HCT116 (cell line): Measurements from ENCODE around the gene UNK. TPM values are rescaled to one million over a fixed set of nuclear protein-coding genes. Genes with fewer than 3 reads are reported as not detected.

Experiments used
- ATAC-seq: fragments of 200-7000 bp; cut with Tn5 transposase; 2 replicates; pipeline ENCODE4 v1.9.1; 2020; ENCODE audit warnings: mild to moderate bottlenecking, moderate library complexity
- BruUV-seq: library from RNA; stranded (reverse); fragments of 400-500 nt; replicated peaks from 2 replicates; lab custom pipeline; 2021; lab: Mats Ljungman, UMichigan
- CTCF ChIA-PET: fragments of 300-600 bp; sonication (Branson Sonifier 250); formaldehyde crosslinking; loops from one replicate; lab custom pipeline; 2021; ENCODE audit warnings: antibody characterized with exemption; lab: Charles Lee
- POLR2A ChIA-PET: fragments of 300-600, 350-600 bp; sonication (Branson Sonifier 250); formaldehyde crosslinking; loops from one replicate; lab custom pipeline; 2021; ENCODE audit warnings: antibody characterized with exemption; lab: Charles Lee
- RAD21 ChIA-PET, 2 experiments: fragments of 300-600 bp; sonication (Branson Sonifier 250); formaldehyde crosslinking; loops; one replicate each; lab custom pipeline; 2023; ENCODE audit warnings: low total read pairs in 2 of 2; ENCODE audit not compliant: uncharacterized antibody in 2 of 2, unreplicated experiment in 2 of 2, low non-redundant PET in 1 of 2; lab: Charles Lee
- DNase-seq: peaks from one replicate; pipeline ENCODE4 v3.0.0-alpha.2; 2010; ENCODE audit warnings: low read depth, low spot score
- H2AFZ ChIP-seq: fragments of 200-600 bp; shearing (Covaris generic), sonication (generic); 2 replicates; pipeline ENCODE4 v1.6.1; 2017; ENCODE audit warnings: low read depth, mixed run types, mixed read lengths, antibody characterized with exemption, low read length; ENCODE audit not compliant: poor library complexity, severe bottlenecking
- H3K27ac ChIP-seq: 2 replicates; pipeline ENCODE4 v1.5.1; 2012; ENCODE audit warnings: low read depth, low read length
- H3K27me3 ChIP-seq: fragments of 200-600 bp; sonication (generic); 2 replicates; pipeline ENCODE4 v1.6.1; 2016; ENCODE audit warnings: mixed run types, low read length, mixed read lengths; ENCODE audit not compliant: insufficient read depth
- H3K36me3 ChIP-seq, 2 experiments: fragments of 200-500 bp in 1 of 2; fragments of 200-600 bp in 1 of 2; sonication (Bioruptor generic) in 1 of 2; sonication (generic) in 1 of 2; 2 replicates each; pipeline versions ENCODE4 v1.5.1 to v1.6.1; 2014 to 2016; ENCODE audit warnings: low read length in 2 of 2, inconsistent platforms in 1 of 2, mixed read lengths in 1 of 2, mixed run types in 1 of 2; ENCODE audit not compliant: insufficient read depth in 2 of 2, control insufficient read depth in 1 of 2
- H3K4me1 ChIP-seq, 2 experiments: fragments of 200-600 bp in 1 of 2; sonication (generic) in 1 of 2; 2 replicates each; pipeline versions ENCODE4 v1.5.1 to v1.6.1; 2012 to 2017; ENCODE audit warnings: low read length in 2 of 2, inconsistent platforms in 1 of 2, mild to moderate bottlenecking in 1 of 2, mixed read lengths in 1 of 2, mixed run types in 1 of 2, moderate library complexity in 1 of 2; ENCODE audit not compliant: insufficient read depth in 2 of 2, control insufficient read depth in 1 of 2
- H3K4me2 ChIP-seq: fragments of 200-600 bp; sonication (generic); 2 replicates; pipeline ENCODE4 v1.6.1; 2017; ENCODE audit warnings: mixed run types, low read length, mixed read lengths
- H3K4me3 ChIP-seq, 2 experiments: fragments of 200-600 bp in 1 of 2; sonication (generic) in 1 of 2; replicated peaks in 1 of 2; 2 replicates each; pipeline ENCODE4 v1.5.1; 2011 to 2016; ENCODE audit warnings: low read length in 2 of 2, control low read depth in 1 of 2, low read depth in 1 of 2, mild to moderate bottlenecking in 1 of 2, mixed read lengths in 1 of 2, mixed run types in 1 of 2
- H3K79me2 ChIP-seq: fragments of 200-600 bp; sonication (generic); 2 replicates; pipeline ENCODE4 v1.6.1; 2017; ENCODE audit warnings: mild to moderate bottlenecking, mixed run types, low read length, moderate library complexity, mixed read lengths; ENCODE audit not compliant: insufficient read depth
- H3K9ac ChIP-seq: fragments of 200-600 bp; sonication (generic); 2 replicates; pipeline ENCODE4 v1.6.1; 2016; ENCODE audit warnings: low read length, mixed read lengths
- H3K9me2 ChIP-seq: fragments of 200-600 bp; sonication (generic), shearing (Covaris generic); 2 replicates; pipeline ENCODE4 v1.6.1; 2017; ENCODE audit warnings: mixed run types, mild to moderate bottlenecking, moderate library complexity; ENCODE audit not compliant: insufficient read depth
- H3K9me3 ChIP-seq, 2 experiments: fragments of 200-500 bp in 1 of 2; fragments of 200-600 bp in 1 of 2; sonication (Bioruptor generic) in 1 of 2; sonication (generic) in 1 of 2; 2 replicates each; pipeline ENCODE4 v1.6.1; 2014 to 2017; ENCODE audit warnings: low read length in 2 of 2, mixed read lengths in 2 of 2, inconsistent platforms in 1 of 2, low read depth in 1 of 2, mild to moderate bottlenecking in 1 of 2, mixed run types in 1 of 2, moderate library complexity in 1 of 2; ENCODE audit not compliant: control insufficient read depth in 1 of 2, insufficient read depth in 1 of 2
- H4K20me1 ChIP-seq: fragments of 200-600 bp; sonication (generic), shearing (Covaris generic); 2 replicates; pipeline ENCODE4 v1.6.1; 2017; ENCODE audit warnings: mixed run types, mild to moderate bottlenecking, moderate library complexity; ENCODE audit not compliant: insufficient read depth
- CTCF ChIP-seq, 3 experiments: fragments of 200-600 bp in 1 of 3; sonication (generic) in 1 of 3; IDR thresholded peaks in 2 of 3; conservative IDR thresholded peaks in 1 of 3; 2 replicates each; pipeline ENCODE4 v1.5.1; 2012 to 2017; ENCODE audit warnings: low read depth in 2 of 3, low read length in 2 of 3, antibody characterized with exemption in 1 of 3, borderline replicate concordance in 1 of 3, control low read depth in 1 of 3, mild to moderate bottlenecking in 1 of 3, mixed read lengths in 1 of 3, mixed run types in 1 of 3, moderate library complexity in 1 of 3; ENCODE audit not compliant: insufficient read depth in 1 of 3
- MAX ChIP-seq: IDR thresholded peaks from 2 replicates; pipeline ENCODE4 v1.6.1; 2012
- POLR2AphosphoS5 ChIP-seq: IDR thresholded peaks from 2 replicates; pipeline ENCODE4 v1.6.1; 2011; ENCODE audit warnings: mild to moderate bottlenecking, low read depth, low read length, moderate library complexity
- TCF7L2 ChIP-seq: IDR thresholded peaks from 2 replicates; pipeline ENCODE4 v1.7.0; 2011; ENCODE audit warnings: borderline replicate concordance, inconsistent platforms; ENCODE audit not compliant: insufficient read depth, insufficient read length; ENCODE audit errors: extremely low read depth
- YY1 ChIP-seq: IDR thresholded peaks from 2 replicates; pipeline ENCODE4 v1.6.1; 2011; ENCODE audit warnings: low read length, low read depth, moderate library complexity, mild to moderate bottlenecking; ENCODE audit not compliant: insufficient replicate concordance; ENCODE audit errors: extremely low read depth
- ZFX ChIP-seq: fragments of 450-650 bp; IDR thresholded peaks from 2 replicates; pipeline ENCODE4 v1.6.1; 2017
- intact Hi-C: fragments of 100-400 bp; cut with micrococcal nuclease; formaldehyde crosslinking; loops from 2 replicates; pipeline ENCODE4 v1.10.0; 2022
- total RNA-seq: library from RNA; stranded (reverse); gene quantifications from one replicate; pipeline ENCODE4 v1.2.1, GENCODE V29; 2021; ENCODE audit not compliant: unreplicated experiment

UNK gene
- total RNA-seq, 1 experiment from 2014 or later, result 40.6 TPM

GRCh38 chr17:75753514-75754377, 30.9 kb upstream of the UNK start:
- Histone ChIP-seq H3K4me3 (no peak overlapping the region), H4K20me1 (no peaks in the 10 kb centered on the region), H3K4me1 (peaks cover 0 to 3% of the 10 kb centered on the region in 2 experiments; a peak in 1 of 4 replicates), H3K79me2 (no peaks in the 10 kb centered on the region; the same call in 1 of the 2 replicates), H3K9me3 (no peaks in the 10 kb centered on the region), H3K36me3 (peaks cover 34 to 83% of the 10 kb centered on the region in 2 experiments), H3K27ac (peak overlapping the region; percentile 26; the same call in 1 of the 2 replicates), H3K4me2 (no peak overlapping the region), H2AFZ (no peak overlapping the region), H3K9me2 (no peaks in the 10 kb centered on the region), H3K9ac (no peak overlapping the region), H3K27me3 (no peaks in the 10 kb centered on the region)
- intact Hi-C loops, result loop anchor here (10.0 kb wide), 1 partner anchor 329 kb away; no protein-coding TSS in a partner anchor
- no peak for DNase-seq
- RAD21 ChIA-PET, result no interaction called here
- BruUV-seq, result no TSS peak
- no peak for ATAC-seq
- POLR2A ChIA-PET, result interaction anchor here (1.0 kb wide), 1 partner anchor 26 kb away, joined by 3 read pairs; no protein-coding TSS in a partner anchor
- TF ChIP-seq TCF7L2, result no peak
- no peak for TF ChIP-seq CTCF (IDR thresholded peaks at IDR 0.05 in 2 of 3, conservative IDR thresholded peaks at IDR 0.05 in 1 of 3; ENCODE audit: borderline replicate concordance in 1 of 3, insufficient read depth in 1 of 3, low read depth in 2 of 3, low read length in 2 of 3)
- no peak for TF ChIP-seq MAX
- no peak for TF ChIP-seq POLR2AphosphoS5
- TF ChIP-seq YY1, result no peak
- no peak for TF ChIP-seq ZFX
- CTCF ChIA-PET, result interaction anchor here (1.0 to 1.8 kb wide), 3 partner anchors 9 to 74 kb away, joined by 3 to 4 read pairs (median 3); no protein-coding TSS in a partner anchor
